GF-D8 (cell line): ENCODE data around the gene HASPIN.

Experiments used
- DNase-seq: peaks from one replicate; lab custom pipeline; 2025; lab: John Stamatoyannopoulos, UW

The HASPIN gene

DNA sequence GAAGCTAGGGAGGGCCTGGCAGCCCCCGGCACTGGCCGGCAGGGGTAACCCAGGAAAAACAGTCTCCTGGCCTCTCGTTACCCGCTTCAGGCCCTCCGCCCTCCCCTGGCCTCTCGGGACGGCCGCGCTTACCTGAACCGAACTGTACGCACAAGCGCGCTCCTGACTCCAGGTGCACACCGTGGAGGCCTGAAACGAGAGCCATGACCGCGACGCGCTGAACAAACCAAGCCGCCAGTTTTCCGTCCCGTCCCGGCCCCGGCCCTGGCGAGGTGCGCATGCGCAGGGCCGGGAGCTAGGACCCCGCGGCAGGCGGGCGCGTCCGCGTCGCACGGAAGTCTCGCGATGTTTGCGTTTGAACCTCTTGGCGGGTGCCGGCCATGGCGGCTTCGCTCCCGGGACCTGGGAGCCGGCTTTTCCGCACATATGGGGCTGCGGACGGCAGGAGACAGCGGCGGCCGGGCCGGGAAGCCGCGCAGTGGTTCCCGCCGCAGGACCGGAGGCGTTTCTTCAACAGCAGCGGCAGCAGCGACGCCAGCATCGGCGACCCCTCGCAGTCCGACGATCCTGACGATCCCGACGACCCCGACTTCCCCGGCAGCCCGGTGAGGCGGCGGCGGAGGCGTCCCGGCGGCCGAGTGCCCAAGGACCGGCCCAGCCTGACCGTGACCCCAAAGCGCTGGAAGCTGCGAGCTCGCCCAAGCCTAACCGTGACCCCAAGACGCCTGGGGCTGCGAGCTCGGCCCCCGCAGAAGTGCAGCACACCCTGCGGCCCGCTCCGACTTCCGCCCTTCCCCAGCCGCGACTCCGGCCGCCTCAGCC lies at the start of gene HASPIN:
Gene HASPIN (plus strand): TSS at position 348 of the 822 bp plus-strand sequence. CDS start 33 bp downstream, at position 381.
- DNase-seq: peak; percentile 16

GRCh38 chr17:3675886-3676285 lies 47.8 kb upstream of the HASPIN start:
- no peak for DNase-seq

DNA sequence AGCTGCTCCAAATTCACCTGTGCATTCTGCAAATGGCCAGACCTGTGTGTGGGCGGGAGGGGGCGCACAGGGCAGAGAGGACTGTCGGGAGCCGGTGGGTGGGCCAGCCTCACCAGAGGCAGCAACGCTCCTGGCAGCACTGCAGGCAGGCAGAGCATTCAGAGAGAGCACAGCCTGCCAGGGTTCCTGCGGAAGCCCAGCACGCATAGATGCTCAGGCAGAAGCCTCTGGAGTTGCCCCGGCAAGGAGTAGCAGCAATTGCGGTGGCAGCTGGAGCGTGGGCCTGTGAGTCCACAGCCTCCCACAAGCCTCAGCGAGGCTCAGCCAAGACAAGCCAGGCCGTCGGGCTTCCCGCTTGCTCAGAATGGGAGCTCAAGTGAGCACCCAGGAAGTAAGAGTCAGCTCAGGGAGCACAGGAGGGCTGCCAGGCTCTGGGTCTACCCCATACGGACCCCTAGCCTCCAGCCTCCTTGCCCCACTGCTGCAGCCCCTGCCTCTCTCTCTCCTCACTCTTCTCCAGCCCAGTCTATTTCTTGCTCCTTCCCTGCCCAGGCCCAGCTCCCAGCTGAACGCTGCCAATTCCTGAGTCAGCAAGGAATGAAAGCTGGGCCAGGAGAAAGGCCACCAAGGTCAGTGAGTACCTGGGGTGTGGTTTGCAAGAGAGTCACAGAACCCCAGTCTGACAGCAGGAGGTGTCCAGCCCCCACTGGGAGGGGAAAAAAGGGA lies 45.4 kb upstream of the HASPIN start:
- DNase-seq: no peak

- DNase-seq: no peak
These were observed 44.7 kb upstream of the HASPIN start for GRCh38 chr17:3678821-3679530.

- no peak for DNase-seq
These were observed 44.1 kb upstream of the HASPIN start for GRCh38 chr17:3679531-3680126.

DNA sequence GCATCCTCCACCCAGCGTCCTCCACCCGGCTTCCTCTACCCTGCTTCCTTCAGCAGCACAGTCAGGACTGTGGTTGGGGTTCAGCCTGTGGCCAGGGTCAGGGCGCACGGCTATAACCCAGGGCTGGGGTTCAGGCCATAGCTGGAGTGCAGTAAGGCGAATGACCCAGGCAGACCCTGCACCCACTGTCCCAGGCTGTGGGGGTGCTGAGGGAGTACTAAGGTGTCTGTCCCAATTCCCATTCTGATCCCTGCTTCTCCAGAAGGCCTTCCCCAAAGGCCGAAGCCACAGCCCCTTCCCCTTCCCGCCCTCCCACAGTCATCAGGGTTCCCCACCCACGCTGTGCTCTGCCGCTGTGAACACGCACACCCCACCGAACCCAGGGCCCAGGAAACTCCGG lies 42.6 kb upstream of the HASPIN start:
- no peak for DNase-seq

DNA sequence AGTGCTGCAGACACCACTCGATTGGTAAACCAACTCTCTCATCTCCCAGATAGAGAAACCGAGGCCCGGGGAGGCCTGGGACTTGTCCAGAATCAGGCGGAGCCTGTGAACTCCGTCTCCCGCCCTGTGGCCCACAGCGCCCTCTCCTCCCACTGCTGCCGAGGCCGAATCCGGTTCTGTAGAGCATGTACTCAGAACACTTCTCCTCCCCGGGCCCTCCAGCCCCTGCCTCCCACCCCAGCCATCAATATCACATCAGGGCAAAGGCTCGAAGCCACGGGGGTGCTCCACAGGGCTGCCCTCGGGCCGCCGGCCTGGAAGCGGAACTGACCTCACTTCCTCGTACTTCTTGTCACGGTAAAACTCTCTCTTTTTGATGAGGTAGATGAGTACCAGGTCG lies 42.1 kb upstream of the HASPIN start:
- DNase-seq: no peak

GRCh38 chr17:3682033-3682432 lies 41.7 kb upstream of the HASPIN start:
- no peak for DNase-seq

GRCh38 chr17:3683054-3683511 lies 40.6 kb upstream of the HASPIN start:
- no peak for DNase-seq

GRCh38 chr17:3685174-3685573 lies 38.5 kb upstream of the HASPIN start:
- no peak for DNase-seq

GRCh38 chr17:3688027-3688553 lies 35.6 kb upstream of the HASPIN start:
- no peak for DNase-seq

GRCh38 chr17:3688852-3689261 lies 34.8 kb upstream of the HASPIN start:
- no peak for DNase-seq

DNA sequence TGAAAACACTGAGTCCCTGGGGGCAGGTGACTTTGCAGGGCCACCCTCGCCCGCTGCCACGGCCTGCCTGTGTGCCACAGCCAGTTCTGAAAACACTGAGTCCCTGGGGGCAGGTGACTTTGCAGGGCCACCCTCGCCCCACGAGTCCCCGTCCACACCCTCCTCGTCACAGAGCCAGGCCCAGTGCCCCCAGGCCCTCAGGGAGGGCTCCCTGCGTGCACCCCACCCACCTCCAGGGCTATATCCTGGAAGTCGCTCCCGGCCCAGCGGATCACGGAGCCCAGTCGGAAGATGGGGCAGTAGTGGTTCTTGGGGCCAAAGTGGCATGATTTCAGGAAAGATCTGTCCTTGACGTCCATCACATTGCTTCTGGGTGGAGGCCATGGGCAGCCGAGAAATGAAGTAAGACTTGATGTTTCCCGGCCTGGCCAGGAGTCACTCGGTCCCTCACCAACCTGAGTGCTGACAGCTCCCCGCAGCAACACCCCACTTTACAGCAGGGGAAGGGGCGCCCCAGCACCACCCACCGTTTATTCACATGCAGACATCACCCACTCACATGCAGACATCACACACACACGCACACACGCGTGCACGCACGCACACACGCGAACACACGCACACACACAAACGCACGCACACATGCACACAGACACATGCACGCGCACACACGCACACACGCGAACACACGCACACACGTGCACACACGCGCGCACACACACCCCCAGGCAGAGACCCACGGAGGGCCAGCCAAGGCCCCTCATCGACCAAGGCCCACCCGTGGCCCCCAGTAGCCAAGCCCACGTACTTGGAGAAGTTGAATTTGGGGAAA lies 34.2 kb upstream of the HASPIN start:
- no peak for DNase-seq

- no peak for DNase-seq
These were observed 33.5 kb upstream of the HASPIN start for GRCh38 chr17:3690094-3690715.

- no peak for DNase-seq
These were observed 32.1 kb upstream of the HASPIN start for GRCh38 chr17:3691617-3692067.

DNA sequence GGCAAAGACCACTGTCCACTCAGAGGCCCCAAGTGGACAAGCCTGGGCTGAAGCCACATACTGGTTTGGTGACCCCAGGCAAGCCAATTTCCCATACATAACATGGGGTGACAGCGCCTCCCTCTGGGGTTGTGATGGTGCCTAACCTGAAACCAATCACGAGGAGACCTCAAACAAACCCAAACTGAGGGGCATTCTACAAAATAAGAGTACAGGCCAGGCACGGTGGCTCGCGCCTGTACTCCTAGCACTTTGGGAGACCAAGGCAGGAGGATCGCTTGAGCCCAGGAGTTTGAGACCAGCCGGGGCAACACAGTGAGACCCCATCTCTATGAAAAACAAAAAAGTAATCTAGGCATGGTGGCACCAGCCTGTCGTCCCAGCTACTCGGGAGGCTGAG lies 31.4 kb upstream of the HASPIN start:
- no peak for DNase-seq

DNA sequence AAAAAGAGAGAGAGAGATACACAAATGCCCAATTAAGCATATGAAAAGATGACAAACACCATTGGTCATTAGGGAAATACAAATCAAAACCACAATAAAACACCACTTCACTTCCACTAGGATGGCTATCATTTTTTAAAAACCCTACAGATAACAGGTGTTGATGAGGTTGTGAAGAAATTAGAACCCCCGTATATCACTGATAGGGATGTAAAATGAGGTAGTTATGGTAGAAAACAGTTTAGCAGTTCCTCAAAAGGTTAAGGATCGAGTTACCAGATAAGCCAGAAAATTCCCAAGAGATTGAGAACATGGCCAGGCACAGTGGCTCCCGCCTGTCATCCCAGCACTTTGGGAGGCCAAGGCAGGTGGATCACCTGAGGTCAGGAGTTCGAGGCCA lies 30.6 kb upstream of the HASPIN start:
- no peak for DNase-seq

- DNase-seq: no peak
These were observed 29.9 kb upstream of the HASPIN start for GRCh38 chr17:3693829-3694231.

DNA sequence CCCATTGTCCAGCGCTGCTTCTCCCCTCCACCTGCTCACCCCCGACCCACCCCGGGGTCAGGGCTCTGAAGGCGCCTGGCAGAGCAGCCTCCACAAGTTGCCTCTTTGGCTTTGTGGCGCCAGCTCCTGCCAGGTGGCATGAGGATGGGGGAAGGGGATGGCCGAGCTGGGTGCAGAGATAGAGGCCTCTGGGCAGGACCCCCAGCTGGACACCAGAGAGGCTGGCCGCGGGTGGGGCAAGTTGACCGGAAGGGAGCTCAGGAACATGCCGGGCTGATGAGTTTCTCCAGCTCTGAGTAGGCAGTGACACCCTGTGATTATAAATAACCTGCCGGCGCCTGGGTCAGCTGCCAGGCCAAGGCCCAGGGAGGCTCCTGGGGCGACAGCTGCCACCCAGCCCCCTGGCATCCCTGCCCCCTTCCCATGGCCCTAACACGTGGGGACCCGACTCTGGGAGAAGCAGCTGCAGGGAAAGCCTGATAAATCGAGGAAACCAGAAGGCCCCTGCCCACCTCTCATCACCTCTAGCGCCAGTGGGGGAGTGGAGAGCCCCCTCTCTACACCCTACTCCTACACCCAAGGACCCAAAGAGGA lies 28.5 kb upstream of the HASPIN start:
- no peak for DNase-seq
